Measurements from ENCODE around the gene ABCG1.

ABCG1 gene

GRCh38 chr21:42247716-42248115 is 28.8 kb downstream of the ABCG1 start:
- Histone ChIP-seq H3K36me3 (ENCODE audit: low read depth) (no peaks in the 10 kb centered on the region), H3K4me1 (ENCODE audit: insufficient read depth, poor library complexity, severe bottlenecking) (no peaks in the 10 kb centered on the region), H3K4me3 (ENCODE audit: severe bottlenecking) (no peak overlapping the region), H3K27me3 (ENCODE audit: insufficient read depth, poor library complexity, severe bottlenecking) (no peaks in the 10 kb centered on the region), H3K9me3 (ENCODE audit: severe bottlenecking) (no peaks in the 10 kb centered on the region), H3K27ac (ENCODE audit: poor library complexity, severe bottlenecking) (no peak overlapping the region)
- no peak for TF ChIP-seq CTCF (IDR thresholded peaks at IDR 0.05; ENCODE audit: poor library complexity, severe bottlenecking)
- no peak for DNase-seq (ENCODE audit: low spot score)
- ATAC-seq (ENCODE audit: low read depth) = no peak

GRCh38 chr21:42248241-42248640 is 29.3 kb downstream of the ABCG1 start:
- DNase-seq (ENCODE audit: low spot score) = no peak
- H3K9me3 ChIP-seq (ENCODE audit: severe bottlenecking) = no peaks in the 10 kb centered on the region
- ATAC-seq (ENCODE audit: low read depth) = no peak
- no peaks in the 10 kb centered on the region for H3K4me1 ChIP-seq (ENCODE audit: insufficient read depth, poor library complexity, severe bottlenecking)
- H3K27me3 ChIP-seq (ENCODE audit: insufficient read depth, poor library complexity, severe bottlenecking) = no peaks in the 10 kb centered on the region
- no peak for TF ChIP-seq CTCF (IDR thresholded peaks at IDR 0.05; ENCODE audit: poor library complexity, severe bottlenecking)
- no peak overlapping the region for H3K4me3 ChIP-seq (ENCODE audit: severe bottlenecking)
- no peak overlapping the region for H3K27ac ChIP-seq (ENCODE audit: poor library complexity, severe bottlenecking)
- H3K36me3 ChIP-seq (ENCODE audit: low read depth) = no peaks in the 10 kb centered on the region

- TF ChIP-seq CTCF (IDR thresholded peaks at IDR 0.05; ENCODE audit: poor library complexity, severe bottlenecking) = no peak
- ATAC-seq (ENCODE audit: low read depth) (no peak), DNase-seq (ENCODE audit: low spot score) (no peak)
- Histone ChIP-seq H3K36me3 (ENCODE audit: low read depth) (no peaks in the 10 kb centered on the region), H3K27me3 (ENCODE audit: insufficient read depth, poor library complexity, severe bottlenecking) (no peaks in the 10 kb centered on the region), H3K4me3 (ENCODE audit: severe bottlenecking) (no peak overlapping the region), H3K9me3 (ENCODE audit: severe bottlenecking) (no peaks in the 10 kb centered on the region), H3K27ac (ENCODE audit: poor library complexity, severe bottlenecking) (no peak overlapping the region), H3K4me1 (ENCODE audit: insufficient read depth, poor library complexity, severe bottlenecking) (no peaks in the 10 kb centered on the region)
These were observed 30.1 kb downstream of the ABCG1 start for GRCh38 chr21:42248783-42249597.

GRCh38 chr21:42250422-42251403 is 31.8 kb downstream of the ABCG1 start:
- no peak for TF ChIP-seq CTCF (IDR thresholded peaks at IDR 0.05; ENCODE audit: poor library complexity, severe bottlenecking)
- Histone ChIP-seq H3K27me3 (ENCODE audit: insufficient read depth, poor library complexity, severe bottlenecking) (no peaks in the 10 kb centered on the region), H3K4me1 (ENCODE audit: insufficient read depth, poor library complexity, severe bottlenecking) (no peaks in the 10 kb centered on the region)

More at GRCh38 chr21:42250422-42251403, 31.8 kb downstream of the ABCG1 start:
- no peak overlapping the region for H3K27ac ChIP-seq (ENCODE audit: poor library complexity, severe bottlenecking)
- no peak for DNase-seq (ENCODE audit: low spot score)
- ATAC-seq (ENCODE audit: low read depth) = no peak
- no peak overlapping the region for H3K4me3 ChIP-seq (ENCODE audit: severe bottlenecking)
- H3K36me3 ChIP-seq (ENCODE audit: low read depth) = no peaks in the 10 kb centered on the region
- H3K9me3 ChIP-seq (ENCODE audit: severe bottlenecking) = no peaks in the 10 kb centered on the region
